Sigmoid colon (tissue), 4 donors: ENCODE data around the gene GPR119.

Source experiments
- POLR2A ChIP-seq, 2 donors: fragments of 450-650 bp; IDR thresholded peaks; one replicate each; pipeline ENCODE4 v1.6.1; 2016; ENCODE audit warnings: antibody characterized with exemption in 2 of 2, mild to moderate bottlenecking in 2 of 2, moderate library complexity in 2 of 2
- POLR2AphosphoS5 ChIP-seq, 4 donors: sonication (generic); formaldehyde crosslinking; IDR thresholded peaks; one replicate each; pipeline ENCODE4 v1.6.1; 2017; ENCODE audit warnings: antibody characterized with exemption in 4 of 4
- TF ChIP-seq, protein P1 (sequence below), 4 experiments: fragments of 450-650 bp in 3 of 4; fragments of 200-600 bp in 1 of 4; IDR thresholded peaks; one replicate each; pipeline ENCODE4 v1.5.1; 2016 to 2019; ENCODE audit warnings: antibody characterized with exemption in 4 of 4, mild to moderate bottlenecking in 3 of 4, moderate library complexity in 2 of 4

DNA sequence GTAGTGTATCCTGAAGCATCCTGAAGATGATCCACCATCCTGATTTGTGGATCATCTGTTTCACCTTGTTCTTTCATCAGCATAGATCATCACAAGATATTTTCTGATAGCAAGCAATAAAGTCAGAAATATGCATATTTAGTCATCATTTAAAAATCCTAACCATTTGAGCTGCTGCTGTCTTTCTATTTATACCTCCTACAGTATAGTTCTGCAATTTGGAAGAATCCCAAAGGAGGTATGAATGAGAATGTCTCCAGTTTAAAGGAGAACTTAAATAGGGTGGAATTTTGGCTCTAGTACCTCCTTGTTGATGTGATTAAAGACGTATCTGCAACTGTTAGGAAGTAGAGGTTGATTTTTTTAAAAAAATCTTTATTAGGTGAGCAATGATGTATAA is 38.2 kb downstream of the GPR119 start:
- TF ChIP-seq, protein P1, sequence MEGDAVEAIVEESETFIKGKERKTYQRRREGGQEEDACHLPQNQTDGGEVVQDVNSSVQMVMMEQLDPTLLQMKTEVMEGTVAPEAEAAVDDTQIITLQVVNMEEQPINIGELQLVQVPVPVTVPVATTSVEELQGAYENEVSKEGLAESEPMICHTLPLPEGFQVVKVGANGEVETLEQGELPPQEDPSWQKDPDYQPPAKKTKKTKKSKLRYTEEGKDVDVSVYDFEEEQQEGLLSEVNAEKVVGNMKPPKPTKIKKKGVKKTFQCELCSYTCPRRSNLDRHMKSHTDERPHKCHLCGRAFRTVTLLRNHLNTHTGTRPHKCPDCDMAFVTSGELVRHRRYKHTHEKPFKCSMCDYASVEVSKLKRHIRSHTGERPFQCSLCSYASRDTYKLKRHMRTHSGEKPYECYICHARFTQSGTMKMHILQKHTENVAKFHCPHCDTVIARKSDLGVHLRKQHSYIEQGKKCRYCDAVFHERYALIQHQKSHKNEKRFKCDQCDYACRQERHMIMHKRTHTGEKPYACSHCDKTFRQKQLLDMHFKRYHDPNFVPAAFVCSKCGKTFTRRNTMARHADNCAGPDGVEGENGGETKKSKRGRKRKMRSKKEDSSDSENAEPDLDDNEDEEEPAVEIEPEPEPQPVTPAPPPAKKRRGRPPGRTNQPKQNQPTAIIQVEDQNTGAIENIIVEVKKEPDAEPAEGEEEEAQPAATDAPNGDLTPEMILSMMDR (IDR thresholded peaks at IDR 0.05): no peak
- TF ChIP-seq POLR2AphosphoS5 (IDR thresholded peaks at IDR 0.05): no peak
- TF ChIP-seq POLR2A (IDR thresholded peaks at IDR 0.05): no peak
